OCI-LY7 (cell line): ENCODE measurements around the gene PLPP4.

ENCODE experiments used
- EZH2phosphoT487 ChIP-seq: fragments of 200-600 bp; sonication (generic); IDR thresholded peaks from 2 replicates; pipeline ENCODE4 v1.6.1; 2018; ENCODE audit warnings: low read depth, borderline replicate concordance, mild to moderate bottlenecking, mixed run types, antibody characterized with exemption, low read length, moderate library complexity, mixed read lengths
- TF ChIP-seq, protein P1 (sequence below): fragments of 200-600 bp; sonication (generic); conservative IDR thresholded peaks from 2 replicates; pipeline ENCODE4 v1.5.1; 2014; ENCODE audit warnings: mild to moderate bottlenecking, antibody characterized with exemption, low read length, moderate library complexity, mixed read lengths

DNA sequence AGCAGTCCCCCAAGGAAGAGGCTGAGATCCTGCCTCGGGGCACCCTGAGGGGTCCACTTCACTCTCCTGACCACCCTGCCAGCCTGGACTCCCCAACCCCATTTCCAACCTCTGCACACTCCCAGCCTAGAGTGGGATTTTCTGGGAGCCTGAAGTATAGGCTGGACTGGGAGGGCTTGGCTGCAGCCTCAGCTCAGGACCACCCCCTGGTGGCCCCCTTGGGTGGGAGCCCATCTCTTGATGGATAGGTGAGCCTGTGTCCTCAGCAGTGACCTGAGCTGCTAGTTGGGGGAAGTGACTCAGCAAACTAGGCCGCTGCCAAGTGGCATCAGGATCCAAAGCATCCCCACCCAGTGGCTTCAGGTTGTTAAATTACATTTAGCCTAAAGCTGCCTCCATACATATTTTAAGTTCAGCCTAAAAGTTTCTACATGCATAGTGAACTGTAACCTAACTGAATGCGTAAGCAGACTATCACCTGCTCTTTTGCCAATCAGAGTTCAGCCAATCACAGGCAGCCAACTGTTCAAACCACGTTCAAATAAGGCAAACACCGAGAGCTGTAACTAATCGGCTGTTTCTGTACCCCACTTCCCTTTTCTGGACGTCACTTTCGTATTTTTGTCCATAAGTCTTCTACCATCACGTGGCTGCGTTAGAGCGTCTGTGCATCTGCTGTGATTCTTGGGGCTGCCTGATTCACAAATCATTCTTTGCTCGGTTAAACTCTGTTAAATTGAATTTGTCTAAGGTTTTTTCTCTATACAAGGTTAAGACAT lies 144.0 kb downstream of the PLPP4 start:
- TF ChIP-seq, protein P1, sequence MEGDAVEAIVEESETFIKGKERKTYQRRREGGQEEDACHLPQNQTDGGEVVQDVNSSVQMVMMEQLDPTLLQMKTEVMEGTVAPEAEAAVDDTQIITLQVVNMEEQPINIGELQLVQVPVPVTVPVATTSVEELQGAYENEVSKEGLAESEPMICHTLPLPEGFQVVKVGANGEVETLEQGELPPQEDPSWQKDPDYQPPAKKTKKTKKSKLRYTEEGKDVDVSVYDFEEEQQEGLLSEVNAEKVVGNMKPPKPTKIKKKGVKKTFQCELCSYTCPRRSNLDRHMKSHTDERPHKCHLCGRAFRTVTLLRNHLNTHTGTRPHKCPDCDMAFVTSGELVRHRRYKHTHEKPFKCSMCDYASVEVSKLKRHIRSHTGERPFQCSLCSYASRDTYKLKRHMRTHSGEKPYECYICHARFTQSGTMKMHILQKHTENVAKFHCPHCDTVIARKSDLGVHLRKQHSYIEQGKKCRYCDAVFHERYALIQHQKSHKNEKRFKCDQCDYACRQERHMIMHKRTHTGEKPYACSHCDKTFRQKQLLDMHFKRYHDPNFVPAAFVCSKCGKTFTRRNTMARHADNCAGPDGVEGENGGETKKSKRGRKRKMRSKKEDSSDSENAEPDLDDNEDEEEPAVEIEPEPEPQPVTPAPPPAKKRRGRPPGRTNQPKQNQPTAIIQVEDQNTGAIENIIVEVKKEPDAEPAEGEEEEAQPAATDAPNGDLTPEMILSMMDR: peak; percentile 39; the same call in 1 of the 2 replicates
- TF ChIP-seq EZH2phosphoT487: no peak
